Transverse colon (tissue), 3 donors: ENCODE data around the gene EYS.

ENCODE experiments used
- EP300 ChIP-seq: sonication (generic); formaldehyde crosslinking; IDR thresholded peaks from one replicate; pipeline ENCODE4 v1.6.1; 2017; ENCODE audit warnings: antibody characterized with exemption, low read depth
- POLR2A ChIP-seq: fragments of 450-650 bp; IDR thresholded peaks from one replicate; pipeline ENCODE4 v1.6.1; 2016; ENCODE audit warnings: antibody characterized with exemption, mild to moderate bottlenecking, moderate library complexity
- TF ChIP-seq, protein P1 (sequence below), 5 experiments: fragments of 200-600 bp in 3 of 5; fragments of 450-650 bp in 2 of 5; sonication (generic) in 3 of 5; IDR thresholded peaks; 1 replicate in 2 of 5; 2 replicates in 3 of 5; pipeline ENCODE4 v1.5.1; 2016 to 2017; ENCODE audit warnings: antibody characterized with exemption in 5 of 5, inconsistent platforms in 3 of 5, mild to moderate bottlenecking in 2 of 5, moderate library complexity in 1 of 5

DNA sequence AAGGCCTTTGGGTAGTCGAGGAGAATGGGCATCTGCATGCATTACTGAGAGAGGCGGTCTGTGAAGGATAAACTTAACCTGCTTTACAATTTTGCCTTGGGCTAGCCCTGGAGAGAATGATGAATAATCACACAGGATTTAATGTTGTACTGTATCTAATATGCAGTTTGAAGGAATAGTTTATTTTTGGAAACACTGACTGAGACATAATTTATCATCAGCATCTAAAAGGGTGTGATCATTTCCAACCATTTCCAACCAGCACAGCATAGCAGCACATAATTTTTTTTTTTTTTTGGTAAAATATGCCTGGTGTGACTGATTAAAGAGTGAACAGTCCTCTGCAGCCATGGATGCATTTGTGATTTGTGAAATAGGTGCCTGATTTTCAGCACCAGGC lies 1552.0 kb downstream of the EYS start:
- TF ChIP-seq, protein P1, sequence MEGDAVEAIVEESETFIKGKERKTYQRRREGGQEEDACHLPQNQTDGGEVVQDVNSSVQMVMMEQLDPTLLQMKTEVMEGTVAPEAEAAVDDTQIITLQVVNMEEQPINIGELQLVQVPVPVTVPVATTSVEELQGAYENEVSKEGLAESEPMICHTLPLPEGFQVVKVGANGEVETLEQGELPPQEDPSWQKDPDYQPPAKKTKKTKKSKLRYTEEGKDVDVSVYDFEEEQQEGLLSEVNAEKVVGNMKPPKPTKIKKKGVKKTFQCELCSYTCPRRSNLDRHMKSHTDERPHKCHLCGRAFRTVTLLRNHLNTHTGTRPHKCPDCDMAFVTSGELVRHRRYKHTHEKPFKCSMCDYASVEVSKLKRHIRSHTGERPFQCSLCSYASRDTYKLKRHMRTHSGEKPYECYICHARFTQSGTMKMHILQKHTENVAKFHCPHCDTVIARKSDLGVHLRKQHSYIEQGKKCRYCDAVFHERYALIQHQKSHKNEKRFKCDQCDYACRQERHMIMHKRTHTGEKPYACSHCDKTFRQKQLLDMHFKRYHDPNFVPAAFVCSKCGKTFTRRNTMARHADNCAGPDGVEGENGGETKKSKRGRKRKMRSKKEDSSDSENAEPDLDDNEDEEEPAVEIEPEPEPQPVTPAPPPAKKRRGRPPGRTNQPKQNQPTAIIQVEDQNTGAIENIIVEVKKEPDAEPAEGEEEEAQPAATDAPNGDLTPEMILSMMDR (IDR thresholded peaks at IDR 0.05) = no peak
- no peak for TF ChIP-seq EP300
- no peak for TF ChIP-seq POLR2A
